GM23338 (cell line): ENCODE data around the gene NUP107. TPM values are rescaled to one million over a fixed set of nuclear protein-coding genes. Genes with fewer than 3 reads are reported as not detected.

Source experiments
- ATAC-seq: fragments of 200-7000 bp; cut with Tn5 transposase; 3 replicates; pipeline ENCODE4 v1.9.1; 2020
- DNase-seq: peaks from one replicate; pipeline ENCODE4 v3.0.0-alpha.2; 2015; ENCODE audit warnings: low spot score
- H2AFZ ChIP-seq: fragments of 200-600 bp; sonication (generic); 2 replicates; pipeline ENCODE4 v1.8.0; 2016; ENCODE audit warnings: antibody characterized with exemption, mild to moderate bottlenecking, moderate library complexity
- H3F3A ChIP-seq: fragments of 200-600 bp; sonication (generic); replicated peaks from 2 replicates; pipeline ENCODE4 v1.8.0; 2017; ENCODE audit warnings: antibody characterized with exemption, mixed run types, low read depth
- H3K27ac ChIP-seq: fragments of 200-600 bp; sonication (generic); 2 replicates; pipeline ENCODE4 v1.6.1; 2016; ENCODE audit warnings: low read depth
- H3K27me3 ChIP-seq: fragments of 200-600 bp; sonication (generic); 2 replicates; pipeline ENCODE4 v1.8.0; 2016; ENCODE audit warnings: mild to moderate bottlenecking, mixed run types, moderate library complexity; ENCODE audit not compliant: insufficient read depth
- H3K36me3 ChIP-seq: fragments of 200-600 bp; sonication (generic); 2 replicates; pipeline ENCODE4 v1.8.0; 2016; ENCODE audit warnings: mild to moderate bottlenecking; ENCODE audit not compliant: insufficient read depth
- H3K4me1 ChIP-seq: fragments of 200-600 bp; sonication (generic); 2 replicates; pipeline ENCODE4 v1.8.0; 2016; ENCODE audit warnings: mild to moderate bottlenecking, moderate library complexity; ENCODE audit not compliant: insufficient read depth
- H3K4me2 ChIP-seq: fragments of 200-600 bp; sonication (generic); 2 replicates; pipeline ENCODE4 v1.7.1; 2017; ENCODE audit warnings: mixed run types
- H3K4me3 ChIP-seq: fragments of 200-600 bp; sonication (generic); 2 replicates; pipeline ENCODE4 v1.6.1; 2016; ENCODE audit warnings: mixed run types
- H3K79me2 ChIP-seq: fragments of 200-600 bp; sonication (generic); replicated peaks from 2 replicates; pipeline ENCODE4 v1.8.0; 2017; ENCODE audit warnings: mild to moderate bottlenecking; ENCODE audit not compliant: insufficient read depth
- H3K9me2 ChIP-seq: fragments of 200-600 bp; sonication (generic); 2 replicates; pipeline ENCODE4 v1.8.0; 2017; ENCODE audit not compliant: insufficient read depth
- H4K20me1 ChIP-seq: fragments of 200-600 bp; sonication (generic); replicated peaks from 2 replicates; pipeline ENCODE4 v1.8.0; 2017; ENCODE audit warnings: mild to moderate bottlenecking; ENCODE audit not compliant: insufficient read depth
- H3K27ac Mint-ChIP-seq: 2 replicates; pipeline ENCODE4 v1.8.0; 2020; ENCODE audit warnings: inconsistent platforms, mild to moderate bottlenecking, moderate library complexity, mixed read lengths
- H3K27me3 Mint-ChIP-seq: 3 replicates; pipeline ENCODE4 v1.8.0; 2022; ENCODE audit warnings: low read depth, mild to moderate bottlenecking, moderate library complexity, mixed read lengths, inconsistent platforms; ENCODE audit not compliant: insufficient read depth, poor library complexity
- H3K36me3 Mint-ChIP-seq: 3 replicates; pipeline ENCODE4 v1.8.0; 2021; ENCODE audit warnings: low read depth, mild to moderate bottlenecking, inconsistent platforms, moderate library complexity, mixed read lengths
- H3K4me1 Mint-ChIP-seq: 3 replicates; pipeline ENCODE4 v1.8.0; 2020; ENCODE audit warnings: mild to moderate bottlenecking, inconsistent platforms, mixed read lengths
- H3K4me3 Mint-ChIP-seq: 3 replicates; pipeline ENCODE4 v1.8.0; 2021; ENCODE audit warnings: moderate library complexity, mild to moderate bottlenecking, inconsistent platforms, mixed read lengths
- H3K9me3 Mint-ChIP-seq: 3 replicates; pipeline ENCODE4 v1.8.0; 2020; ENCODE audit warnings: moderate library complexity, mild to moderate bottlenecking, inconsistent platforms, mixed read lengths
- CREB1 ChIP-seq: fragments of 250-450 bp; sonication (Bioruptor Pico); IDR thresholded peaks from 2 replicates; pipeline ENCODE4 v1.5.0; 2020; ENCODE audit warnings: low read depth, mild to moderate bottlenecking, moderate library complexity
- EZH2 ChIP-seq: fragments of 200-600 bp; sonication (generic); IDR thresholded peaks from one replicate; pipeline ENCODE4 v1.8.0; 2017; ENCODE audit warnings: antibody characterized with exemption, mild to moderate bottlenecking, low read depth; ENCODE audit not compliant: unreplicated experiment
- JUNB ChIP-seq: IDR thresholded peaks from one replicate; pipeline ENCODE4 v1.6.1; 2016; ENCODE audit warnings: antibody characterized with exemption; ENCODE audit not compliant: unreplicated experiment
- POLR2AphosphoS5 ChIP-seq: IDR thresholded peaks from 2 replicates; pipeline ENCODE4 v1.6.1; 2016; ENCODE audit warnings: antibody characterized with exemption, low read depth
- ZNF114 ChIP-seq: fragments of 250-450 bp; sonication (Bioruptor Pico); IDR thresholded peaks from 2 replicates; pipeline ENCODE4 v1.5.0; 2020; ENCODE audit warnings: mild to moderate bottlenecking, moderate library complexity
- ZNF331 ChIP-seq: fragments of 250-450 bp; sonication (Bioruptor Pico); IDR thresholded peaks from 2 replicates; pipeline ENCODE4 v1.5.0; 2020; ENCODE audit warnings: low read depth, mild to moderate bottlenecking, moderate library complexity
- polyA plus RNA-seq: library from polyadenylated mRNA; unstranded; fragments of >200 nt; fragmentation: Nextera tagmentation; extraction: Ambion mirVana; gene quantifications from 2 replicates; pipeline ENCODE4 v1.2.1, GENCODE V29; 2016
- total RNA-seq: library from RNA; depleted of rRNA; stranded (reverse); fragments of >200 nt; shearing (Covaris generic); gene quantifications from 2 replicates; pipeline ENCODE4 v1.2.3, GENCODE V29; 2014
- TF ChIP-seq, protein P1 (sequence below): IDR thresholded peaks from one replicate; pipeline ENCODE4 v1.6.1; 2018; ENCODE audit warnings: antibody characterized with exemption; ENCODE audit not compliant: unreplicated experiment
- TF ChIP-seq, protein P2 (sequence below): fragments of 250-450 bp; sonication (Bioruptor Pico); IDR thresholded peaks from 2 replicates; pipeline ENCODE4 v1.5.0; 2020; ENCODE audit warnings: mild to moderate bottlenecking, moderate library complexity
- TF ChIP-seq, protein P3 (sequence below): IDR thresholded peaks from 2 replicates; pipeline ENCODE4 v1.6.1; 2016; ENCODE audit warnings: antibody characterized with exemption
- TF ChIP-seq, protein P4 (sequence below), 2 experiments: fragments of 200-600 bp in 1 of 2; sonication (generic) in 1 of 2; conservative IDR thresholded peaks; 2 replicates each; pipeline versions ENCODE4 v1.5.1 to v1.6.1; 2016 to 2017; ENCODE audit warnings: antibody characterized with exemption in 2 of 2, low read depth in 2 of 2, mild to moderate bottlenecking in 2 of 2, moderate library complexity in 1 of 2

Gene NUP107
- total and polyA plus RNA-seq, 2 experiments from 2014 or later, result 123 to 152 TPM

DNA sequence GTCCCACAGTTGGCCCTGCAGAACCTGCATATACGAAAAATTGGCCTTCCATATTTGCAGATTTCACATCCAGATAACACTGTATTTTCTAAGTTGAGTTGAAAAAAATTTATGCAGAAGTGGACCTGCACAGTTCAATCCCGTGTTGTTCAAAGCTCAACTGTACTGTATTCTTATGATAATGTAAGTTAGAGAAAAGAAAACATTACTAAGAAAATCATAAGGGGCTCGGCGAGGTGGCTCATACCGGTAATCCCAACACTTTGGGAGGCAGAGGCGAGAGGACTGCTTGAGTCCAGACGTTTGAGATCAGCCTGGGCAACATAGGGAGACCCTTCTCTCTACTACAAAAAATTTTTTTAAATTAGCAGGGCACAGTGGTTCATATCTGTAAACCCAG lies 41.0 kb downstream of the NUP107 start:
- Histone ChIP-seq H3K36me3 (peaks cover 56% of the 10 kb centered on the region), H4K20me1 (no peaks in the 10 kb centered on the region), H3K4me3 (no peak overlapping the region), H3F3A (no peaks in the 10 kb centered on the region), H3K79me2 (no peaks in the 10 kb centered on the region), H3K4me1 (no peaks in the 10 kb centered on the region), H3K4me2 (no peak overlapping the region), H3K9me2 (no peaks in the 10 kb centered on the region), H2AFZ (no peak overlapping the region), H3K27ac (no peak overlapping the region), H3K27me3 (no peaks in the 10 kb centered on the region)
- H3K36me3 Mint-ChIP-seq, result peaks cover 53% of the 10 kb centered on the region
- no peaks in the 10 kb centered on the region for H3K9me3 Mint-ChIP-seq
- no peaks in the 10 kb centered on the region for H3K27me3 Mint-ChIP-seq
- no peak for ATAC-seq
- no peak overlapping the region for H3K27ac Mint-ChIP-seq
- H3K4me3 Mint-ChIP-seq, result no peak overlapping the region
- no peak for TF ChIP-seq ZNF114 (CRISPR knock-in tag)
- no peaks in the 10 kb centered on the region for H3K4me1 Mint-ChIP-seq
- DNase-seq, result no peak

DNA sequence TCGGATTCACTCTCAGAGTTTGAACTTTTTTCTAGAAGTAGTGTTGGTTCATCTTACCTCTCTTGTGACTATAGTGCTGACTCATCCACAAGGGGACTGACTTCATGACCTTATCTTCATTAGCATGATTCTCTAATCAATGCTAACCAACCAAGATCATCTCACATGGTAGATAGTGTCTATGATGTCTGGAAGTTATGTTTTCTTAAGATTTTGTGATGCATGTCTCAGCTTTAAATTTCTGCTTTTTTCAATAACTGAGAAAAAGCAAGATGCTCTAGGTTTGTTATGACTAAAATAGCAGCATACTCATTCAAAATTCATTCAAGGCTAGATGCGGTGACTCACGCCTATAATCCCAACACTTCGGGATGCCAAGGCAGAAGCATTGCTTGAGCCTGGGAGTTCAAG lies 46.9 kb downstream of the NUP107 start:
- no peaks in the 10 kb centered on the region for H3K9me2 ChIP-seq
- Mint-ChIP-seq H3K4me3 (no peak overlapping the region), H3K4me1 (no peaks in the 10 kb centered on the region), H3K9me3 (no peaks in the 10 kb centered on the region), H3K36me3 (peaks cover 63% of the 10 kb centered on the region), H3K27me3 (no peaks in the 10 kb centered on the region), H3K27ac (no peak overlapping the region)
- no peaks in the 10 kb centered on the region for H3K4me1 ChIP-seq
- peaks cover 55% of the 10 kb centered on the region for H3K36me3 ChIP-seq
- no peak for DNase-seq
- no peak overlapping the region for H3K27ac ChIP-seq
- H3K27me3 ChIP-seq, result no peaks in the 10 kb centered on the region
- H3F3A ChIP-seq, result no peaks in the 10 kb centered on the region
- ATAC-seq, result no peak
- H2AFZ ChIP-seq, result no peak overlapping the region
- H3K4me2 ChIP-seq, result no peak overlapping the region
- H4K20me1 ChIP-seq, result no peaks in the 10 kb centered on the region
- H3K4me3 ChIP-seq, result no peak overlapping the region
- no peaks in the 10 kb centered on the region for H3K79me2 ChIP-seq
- TF ChIP-seq, protein P1, sequence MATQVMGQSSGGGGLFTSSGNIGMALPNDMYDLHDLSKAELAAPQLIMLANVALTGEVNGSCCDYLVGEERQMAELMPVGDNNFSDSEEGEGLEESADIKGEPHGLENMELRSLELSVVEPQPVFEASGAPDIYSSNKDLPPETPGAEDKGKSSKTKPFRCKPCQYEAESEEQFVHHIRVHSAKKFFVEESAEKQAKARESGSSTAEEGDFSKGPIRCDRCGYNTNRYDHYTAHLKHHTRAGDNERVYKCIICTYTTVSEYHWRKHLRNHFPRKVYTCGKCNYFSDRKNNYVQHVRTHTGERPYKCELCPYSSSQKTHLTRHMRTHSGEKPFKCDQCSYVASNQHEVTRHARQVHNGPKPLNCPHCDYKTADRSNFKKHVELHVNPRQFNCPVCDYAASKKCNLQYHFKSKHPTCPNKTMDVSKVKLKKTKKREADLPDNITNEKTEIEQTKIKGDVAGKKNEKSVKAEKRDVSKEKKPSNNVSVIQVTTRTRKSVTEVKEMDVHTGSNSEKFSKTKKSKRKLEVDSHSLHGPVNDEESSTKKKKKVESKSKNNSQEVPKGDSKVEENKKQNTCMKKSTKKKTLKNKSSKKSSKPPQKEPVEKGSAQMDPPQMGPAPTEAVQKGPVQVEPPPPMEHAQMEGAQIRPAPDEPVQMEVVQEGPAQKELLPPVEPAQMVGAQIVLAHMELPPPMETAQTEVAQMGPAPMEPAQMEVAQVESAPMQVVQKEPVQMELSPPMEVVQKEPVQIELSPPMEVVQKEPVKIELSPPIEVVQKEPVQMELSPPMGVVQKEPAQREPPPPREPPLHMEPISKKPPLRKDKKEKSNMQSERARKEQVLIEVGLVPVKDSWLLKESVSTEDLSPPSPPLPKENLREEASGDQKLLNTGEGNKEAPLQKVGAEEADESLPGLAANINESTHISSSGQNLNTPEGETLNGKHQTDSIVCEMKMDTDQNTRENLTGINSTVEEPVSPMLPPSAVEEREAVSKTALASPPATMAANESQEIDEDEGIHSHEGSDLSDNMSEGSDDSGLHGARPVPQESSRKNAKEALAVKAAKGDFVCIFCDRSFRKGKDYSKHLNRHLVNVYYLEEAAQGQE, result no peak
- TF ChIP-seq, protein P2, sequence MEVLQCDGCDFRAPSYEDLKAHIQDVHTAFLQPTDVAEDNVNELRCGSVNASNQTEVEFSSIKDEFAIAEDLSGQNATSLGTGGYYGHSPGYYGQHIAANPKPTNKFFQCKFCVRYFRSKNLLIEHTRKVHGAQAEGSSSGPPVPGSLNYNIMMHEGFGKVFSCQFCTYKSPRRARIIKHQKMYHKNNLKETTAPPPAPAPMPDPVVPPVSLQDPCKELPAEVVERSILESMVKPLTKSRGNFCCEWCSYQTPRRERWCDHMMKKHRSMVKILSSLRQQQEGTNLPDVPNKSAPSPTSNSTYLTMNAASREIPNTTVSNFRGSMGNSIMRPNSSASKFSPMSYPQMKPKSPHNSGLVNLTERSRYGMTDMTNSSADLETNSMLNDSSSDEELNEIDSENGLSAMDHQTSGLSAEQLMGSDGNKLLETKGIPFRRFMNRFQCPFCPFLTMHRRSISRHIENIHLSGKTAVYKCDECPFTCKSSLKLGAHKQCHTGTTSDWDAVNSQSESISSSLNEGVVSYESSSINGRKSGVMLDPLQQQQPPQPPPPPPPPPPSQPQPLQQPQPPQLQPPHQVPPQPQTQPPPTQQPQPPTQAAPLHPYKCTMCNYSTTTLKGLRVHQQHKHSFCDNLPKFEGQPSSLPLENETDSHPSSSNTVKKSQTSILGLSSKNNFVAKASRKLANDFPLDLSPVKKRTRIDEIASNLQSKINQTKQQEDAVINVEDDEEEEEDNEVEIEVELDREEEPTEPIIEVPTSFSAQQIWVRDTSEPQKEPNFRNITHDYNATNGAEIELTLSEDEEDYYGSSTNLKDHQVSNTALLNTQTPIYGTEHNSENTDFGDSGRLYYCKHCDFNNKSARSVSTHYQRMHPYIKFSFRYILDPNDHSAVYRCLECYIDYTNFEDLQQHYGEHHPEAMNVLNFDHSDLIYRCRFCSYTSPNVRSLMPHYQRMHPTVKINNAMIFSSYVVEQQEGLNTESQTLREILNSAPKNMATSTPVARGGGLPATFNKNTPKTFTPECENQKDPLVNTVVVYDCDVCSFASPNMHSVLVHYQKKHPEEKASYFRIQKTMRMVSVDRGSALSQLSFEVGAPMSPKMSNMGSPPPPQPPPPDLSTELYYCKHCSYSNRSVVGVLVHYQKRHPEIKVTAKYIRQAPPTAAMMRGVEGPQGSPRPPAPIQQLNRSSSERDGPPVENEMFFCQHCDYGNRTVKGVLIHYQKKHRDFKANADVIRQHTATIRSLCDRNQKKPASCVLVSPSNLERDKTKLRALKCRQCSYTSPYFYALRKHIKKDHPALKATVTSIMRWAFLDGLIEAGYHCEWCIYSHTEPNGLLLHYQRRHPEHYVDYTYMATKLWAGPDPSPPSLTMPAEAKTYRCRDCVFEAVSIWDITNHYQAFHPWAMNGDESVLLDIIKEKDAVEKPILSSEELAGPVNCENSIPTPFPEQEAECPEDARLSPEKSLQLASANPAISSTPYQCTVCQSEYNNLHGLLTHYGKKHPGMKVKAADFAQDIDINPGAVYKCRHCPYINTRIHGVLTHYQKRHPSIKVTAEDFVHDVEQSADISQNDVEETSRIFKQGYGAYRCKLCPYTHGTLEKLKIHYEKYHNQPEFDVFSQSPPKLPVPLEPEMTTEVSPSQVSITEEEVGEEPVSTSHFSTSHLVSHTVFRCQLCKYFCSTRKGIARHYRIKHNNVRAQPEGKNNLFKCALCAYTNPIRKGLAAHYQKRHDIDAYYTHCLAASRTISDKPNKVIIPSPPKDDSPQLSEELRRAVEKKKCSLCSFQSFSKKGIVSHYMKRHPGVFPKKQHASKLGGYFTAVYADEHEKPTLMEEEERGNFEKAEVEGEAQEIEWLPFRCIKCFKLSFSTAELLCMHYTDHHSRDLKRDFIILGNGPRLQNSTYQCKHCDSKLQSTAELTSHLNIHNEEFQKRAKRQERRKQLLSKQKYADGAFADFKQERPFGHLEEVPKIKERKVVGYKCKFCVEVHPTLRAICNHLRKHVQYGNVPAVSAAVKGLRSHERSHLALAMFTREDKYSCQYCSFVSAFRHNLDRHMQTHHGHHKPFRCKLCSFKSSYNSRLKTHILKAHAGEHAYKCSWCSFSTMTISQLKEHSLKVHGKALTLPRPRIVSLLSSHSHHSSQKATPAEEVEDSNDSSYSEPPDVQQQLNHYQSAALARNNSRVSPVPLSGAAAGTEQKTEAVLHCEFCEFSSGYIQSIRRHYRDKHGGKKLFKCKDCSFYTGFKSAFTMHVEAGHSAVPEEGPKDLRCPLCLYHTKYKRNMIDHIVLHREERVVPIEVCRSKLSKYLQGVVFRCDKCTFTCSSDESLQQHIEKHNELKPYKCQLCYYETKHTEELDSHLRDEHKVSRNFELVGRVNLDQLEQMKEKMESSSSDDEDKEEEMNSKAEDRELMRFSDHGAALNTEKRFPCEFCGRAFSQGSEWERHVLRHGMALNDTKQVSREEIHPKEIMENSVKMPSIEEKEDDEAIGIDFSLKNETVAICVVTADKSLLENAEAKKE (CRISPR knock-in tag), result no peak
- TF ChIP-seq EZH2 (no peak), ZNF114 (CRISPR knock-in tag) (no peak), POLR2AphosphoS5 (no peak), CREB1 (CRISPR knock-in tag) (no peak), ZNF331 (CRISPR knock-in tag) (no peak), JUNB (no peak)
- TF ChIP-seq, protein P3, sequence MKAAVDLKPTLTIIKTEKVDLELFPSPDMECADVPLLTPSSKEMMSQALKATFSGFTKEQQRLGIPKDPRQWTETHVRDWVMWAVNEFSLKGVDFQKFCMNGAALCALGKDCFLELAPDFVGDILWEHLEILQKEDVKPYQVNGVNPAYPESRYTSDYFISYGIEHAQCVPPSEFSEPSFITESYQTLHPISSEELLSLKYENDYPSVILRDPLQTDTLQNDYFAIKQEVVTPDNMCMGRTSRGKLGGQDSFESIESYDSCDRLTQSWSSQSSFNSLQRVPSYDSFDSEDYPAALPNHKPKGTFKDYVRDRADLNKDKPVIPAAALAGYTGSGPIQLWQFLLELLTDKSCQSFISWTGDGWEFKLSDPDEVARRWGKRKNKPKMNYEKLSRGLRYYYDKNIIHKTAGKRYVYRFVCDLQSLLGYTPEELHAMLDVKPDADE, result no peak
- TF ChIP-seq, protein P4, sequence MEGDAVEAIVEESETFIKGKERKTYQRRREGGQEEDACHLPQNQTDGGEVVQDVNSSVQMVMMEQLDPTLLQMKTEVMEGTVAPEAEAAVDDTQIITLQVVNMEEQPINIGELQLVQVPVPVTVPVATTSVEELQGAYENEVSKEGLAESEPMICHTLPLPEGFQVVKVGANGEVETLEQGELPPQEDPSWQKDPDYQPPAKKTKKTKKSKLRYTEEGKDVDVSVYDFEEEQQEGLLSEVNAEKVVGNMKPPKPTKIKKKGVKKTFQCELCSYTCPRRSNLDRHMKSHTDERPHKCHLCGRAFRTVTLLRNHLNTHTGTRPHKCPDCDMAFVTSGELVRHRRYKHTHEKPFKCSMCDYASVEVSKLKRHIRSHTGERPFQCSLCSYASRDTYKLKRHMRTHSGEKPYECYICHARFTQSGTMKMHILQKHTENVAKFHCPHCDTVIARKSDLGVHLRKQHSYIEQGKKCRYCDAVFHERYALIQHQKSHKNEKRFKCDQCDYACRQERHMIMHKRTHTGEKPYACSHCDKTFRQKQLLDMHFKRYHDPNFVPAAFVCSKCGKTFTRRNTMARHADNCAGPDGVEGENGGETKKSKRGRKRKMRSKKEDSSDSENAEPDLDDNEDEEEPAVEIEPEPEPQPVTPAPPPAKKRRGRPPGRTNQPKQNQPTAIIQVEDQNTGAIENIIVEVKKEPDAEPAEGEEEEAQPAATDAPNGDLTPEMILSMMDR (conservative IDR thresholded peaks at IDR 0.05; ENCODE audit: low read depth in 2 of 2), result no peak
